Progenitor cell of endocrine pancreas (in vitro differentiated cells): Measurements from ENCODE around the gene MAGI1. TPM values are rescaled to one million over a fixed set of nuclear protein-coding genes. Genes with fewer than 3 reads are reported as not detected.
A peak's percentile ranks its signal among the peaks of the same experiment; 100 is the strongest.

Experiments
- DNase-seq: peaks from one replicate; pipeline ENCODE4 v3.0.0; 2021; ENCODE audit warnings: low spot score; ENCODE audit not compliant: unreplicated experiment
- H3K27ac Mint-ChIP-seq: 2 replicates; pipeline ENCODE4 v1.8.0; 2021; ENCODE audit warnings: mild to moderate bottlenecking, moderate library complexity, mixed read lengths
- H3K27me3 Mint-ChIP-seq: 2 replicates; pipeline ENCODE4 v1.8.0; 2021; ENCODE audit warnings: mixed read lengths
- H3K36me3 Mint-ChIP-seq: 2 replicates; pipeline ENCODE4 v1.8.0; 2022; ENCODE audit warnings: mixed read lengths; ENCODE audit not compliant: insufficient read depth
- H3K4me1 Mint-ChIP-seq: 2 replicates; pipeline ENCODE4 v1.8.0; 2021; ENCODE audit warnings: low read depth, mixed read lengths
- H3K4me3 Mint-ChIP-seq: 2 replicates; pipeline ENCODE4 v1.8.0; 2021; ENCODE audit warnings: low read depth, mild to moderate bottlenecking, moderate library complexity, mixed read lengths
- H3K9me3 Mint-ChIP-seq: 2 replicates; pipeline ENCODE4 v1.8.0; 2021; ENCODE audit warnings: low read depth, mixed read lengths
- CTCF ChIP-seq: fragments of 200-600 bp; sonication (generic); IDR thresholded peaks from one replicate; pipeline ENCODE4 v1.5.0; 2021; ENCODE audit warnings: antibody characterized with exemption, mild to moderate bottlenecking; ENCODE audit not compliant: unreplicated experiment
- total RNA-seq: library from RNA; stranded (reverse); gene quantifications from 2 replicates; pipeline ENCODE4 v1.2.1, GENCODE V29; 2021

The MAGI1 gene
- total RNA-seq, 1 donor from 2014 or later, result 142 TPM

GRCh38 chr3:65672061-65672460 lies 366.7 kb downstream of the MAGI1 start:
- Mint-ChIP-seq H3K9me3 (no peaks in the 10 kb centered on the region), H3K4me3 (no peak overlapping the region), H3K36me3 (no peaks in the 10 kb centered on the region), H3K27me3 (no peaks in the 10 kb centered on the region), H3K27ac (no peak overlapping the region), H3K4me1 (peaks cover 10% of the 10 kb centered on the region)
- DNase-seq, result no peak
- TF ChIP-seq CTCF, result no peak

GRCh38 chr3:65671004-65671403 lies 367.7 kb downstream of the MAGI1 start:
- peaks cover 2% of the 10 kb centered on the region for H3K4me1 Mint-ChIP-seq
- no peak for TF ChIP-seq CTCF
- no peak overlapping the region for H3K27ac Mint-ChIP-seq
- no peaks in the 10 kb centered on the region for H3K9me3 Mint-ChIP-seq
- H3K36me3 Mint-ChIP-seq, result no peaks in the 10 kb centered on the region
- DNase-seq, result no peak
- no peak overlapping the region for H3K4me3 Mint-ChIP-seq
- no peaks in the 10 kb centered on the region for H3K27me3 Mint-ChIP-seq

- Mint-ChIP-seq H3K4me1 (no peaks in the 10 kb centered on the region), H3K9me3 (no peaks in the 10 kb centered on the region), H3K27ac (no peak overlapping the region), H3K36me3 (no peaks in the 10 kb centered on the region), H3K27me3 (no peaks in the 10 kb centered on the region), H3K4me3 (no peak overlapping the region)
- no peak for TF ChIP-seq CTCF
- no peak for DNase-seq
Observed at GRCh38 chr3:65669163-65669875, 369.4 kb downstream of the MAGI1 start.

GRCh38 chr3:65667963-65668362 lies 370.8 kb downstream of the MAGI1 start:
- no peaks in the 10 kb centered on the region for H3K4me1 Mint-ChIP-seq
- DNase-seq, result no peak
- H3K27me3 Mint-ChIP-seq, result no peaks in the 10 kb centered on the region
- H3K9me3 Mint-ChIP-seq, result no peaks in the 10 kb centered on the region
- no peak for TF ChIP-seq CTCF
- H3K4me3 Mint-ChIP-seq, result no peak overlapping the region
- no peak overlapping the region for H3K27ac Mint-ChIP-seq
- H3K36me3 Mint-ChIP-seq, result no peaks in the 10 kb centered on the region

- H3K4me3 Mint-ChIP-seq, result no peak overlapping the region
- DNase-seq, result no peak
- no peaks in the 10 kb centered on the region for H3K27me3 Mint-ChIP-seq
- H3K4me1 Mint-ChIP-seq, result no peaks in the 10 kb centered on the region
- TF ChIP-seq CTCF, result no peak
- H3K27ac Mint-ChIP-seq, result peak overlapping the region; percentile 18
- H3K36me3 Mint-ChIP-seq, result no peaks in the 10 kb centered on the region
- H3K9me3 Mint-ChIP-seq, result no peaks in the 10 kb centered on the region
Observed at GRCh38 chr3:65666448-65667091, 372.1 kb downstream of the MAGI1 start.
